ENCODE results near the gene FNDC1. TPM values are rescaled to one million over a fixed set of nuclear protein-coding genes. Genes with fewer than 3 reads are reported as not detected.
"Not testable (repeated sequence)": the region's sequence is repeated elsewhere in the genome, so short reads cannot be mapped to it uniquely, and the experiment has no call there.

Gene FNDC1
- total RNA-seq, 1 donor from 2014 or later, result 0.09 TPM

- H3K4me1 Mint-ChIP-seq, result no peaks in the 10 kb centered on the region
- H3K4me3 Mint-ChIP-seq, result no peak overlapping the region
- no peaks in the 10 kb centered on the region for H3K9me3 Mint-ChIP-seq
- DNase-seq (ENCODE audit: low read depth, low spot score), result no peak
- TF ChIP-seq CTCF (conservative IDR thresholded peaks at IDR 0.05), result no peak
- peaks cover 30% of the 10 kb centered on the region for H3K27me3 Mint-ChIP-seq (ENCODE audit: low read depth)
- no peak overlapping the region for H3K27ac Mint-ChIP-seq (ENCODE audit: unreplicated experiment)
- no peaks in the 10 kb centered on the region for H3K36me3 Mint-ChIP-seq (ENCODE audit: low read depth)
Measured at GRCh38 chr6:159278626-159279025, 109.4 kb downstream of the FNDC1 start.

GRCh38 chr6:159279790-159280277 lies 110.6 kb downstream of the FNDC1 start:
- Mint-ChIP-seq H3K36me3 (ENCODE audit: low read depth) (no peaks in the 10 kb centered on the region), H3K4me3 (no peak overlapping the region), H3K27ac (ENCODE audit: unreplicated experiment) (no peak overlapping the region), H3K27me3 (ENCODE audit: low read depth) (peaks cover 24% of the 10 kb centered on the region), H3K4me1 (no peaks in the 10 kb centered on the region), H3K9me3 (peaks cover under 1% of the 10 kb centered on the region)
- DNase-seq (ENCODE audit: low read depth, low spot score), result no peak
- TF ChIP-seq CTCF (conservative IDR thresholded peaks at IDR 0.05), result no peak

- Mint-ChIP-seq H3K4me3 (no peak overlapping the region), H3K27ac (ENCODE audit: unreplicated experiment) (no peak overlapping the region), H3K36me3 (ENCODE audit: low read depth) (no peaks in the 10 kb centered on the region), H3K27me3 (ENCODE audit: low read depth) (peaks cover 39% of the 10 kb centered on the region), H3K4me1 (no peaks in the 10 kb centered on the region), H3K9me3 (peaks cover 5% of the 10 kb centered on the region)
- TF ChIP-seq CTCF (conservative IDR thresholded peaks at IDR 0.05), result no peak
- DNase-seq (ENCODE audit: low read depth, low spot score), result no peak
Measured at GRCh38 chr6:159282421-159282820, 113.2 kb downstream of the FNDC1 start.

GRCh38 chr6:159284661-159285060 lies 115.5 kb downstream of the FNDC1 start:
- H3K4me1 Mint-ChIP-seq; H3K36me3 Mint-ChIP-seq (ENCODE audit: low read depth); H3K9me3 Mint-ChIP-seq; H3K4me3 Mint-ChIP-seq; DNase-seq (ENCODE audit: low read depth, low spot score); H3K27ac Mint-ChIP-seq (ENCODE audit: unreplicated experiment): not testable (repeated sequence)
- H3K27me3 Mint-ChIP-seq (ENCODE audit: low read depth), result peaks cover 52% of the 10 kb centered on the region

- DNase-seq (ENCODE audit: low read depth, low spot score), result no peak
- Mint-ChIP-seq H3K27ac (ENCODE audit: unreplicated experiment) (no peak overlapping the region), H3K36me3 (ENCODE audit: low read depth) (no peaks in the 10 kb centered on the region), H3K4me3 (no peak overlapping the region), H3K27me3 (ENCODE audit: low read depth) (peaks cover 9% of the 10 kb centered on the region), H3K9me3 (no peaks in the 10 kb centered on the region), H3K4me1 (no peaks in the 10 kb centered on the region)
- no peak for TF ChIP-seq CTCF (conservative IDR thresholded peaks at IDR 0.05)
Measured at GRCh38 chr6:159298840-159299239, 129.6 kb downstream of the FNDC1 start.

GRCh38 chr6:159299566-159299965 lies 130.4 kb downstream of the FNDC1 start:
- Mint-ChIP-seq H3K27ac (ENCODE audit: unreplicated experiment) (no peak overlapping the region), H3K27me3 (ENCODE audit: low read depth) (peaks cover 9% of the 10 kb centered on the region), H3K9me3 (no peaks in the 10 kb centered on the region), H3K36me3 (ENCODE audit: low read depth) (no peaks in the 10 kb centered on the region), H3K4me3 (no peak overlapping the region), H3K4me1 (no peaks in the 10 kb centered on the region)
- TF ChIP-seq CTCF (conservative IDR thresholded peaks at IDR 0.05), result no peak
- DNase-seq (ENCODE audit: low read depth, low spot score), result no peak

Measured in neural crest cell (in vitro differentiated cells).